Mucosa of descending colon (tissue), 3 donors: ENCODE data around the gene AMFR. TPM values are rescaled to one million over a fixed set of nuclear protein-coding genes. Genes with fewer than 3 reads are reported as not detected.

ENCODE experiments used
- ATAC-seq: fragments of 200-7000 bp; cut with Tn5 transposase; one replicate; pipeline ENCODE4 v1.9.1; 2020; ENCODE audit warnings: mild to moderate bottlenecking, moderate library complexity
- DNase-seq, 3 donors: peaks; one replicate each; pipeline ENCODE4 v3.0.0-alpha.2; 2020
- H3K36me3 ChIP-seq: fragments of 200-600 bp; one replicate; pipeline ENCODE4 v1.8.0; 2021; ENCODE audit warnings: low read depth, mild to moderate bottlenecking
- H3K4me1 ChIP-seq: fragments of 200-600 bp; one replicate; pipeline ENCODE4 v1.8.0; 2021; ENCODE audit warnings: low read depth, mild to moderate bottlenecking
- H3K4me3 ChIP-seq: fragments of 200-600 bp; one replicate; pipeline ENCODE4 v1.8.0; 2021; ENCODE audit warnings: mild to moderate bottlenecking
- H3K9me3 ChIP-seq: fragments of 200-600 bp; one replicate; pipeline ENCODE4 v1.8.0; 2021; ENCODE audit warnings: mild to moderate bottlenecking
- CTCF ChIP-seq: fragments of 200-600 bp; IDR thresholded peaks from one replicate; pipeline ENCODE4 v1.8.0; 2022; ENCODE audit warnings: antibody characterized with exemption, mild to moderate bottlenecking
- intact Hi-C, 2 donors: fragments of 100-400 bp; cut with DNase I in 1 of 2; cut with micrococcal nuclease in 1 of 2; formaldehyde crosslinking; loops; one replicate each; pipeline versions ENCODE4 v1.11.0 to v1.11.1; 2022; cut with DNase I, micrococcal nuclease
- total RNA-seq, 3 donors: library from RNA; stranded (reverse); fragmentation: NEBNext Ultra II Directional in 2 of 3; extraction: Animal tissue kit (Norgen Biotek cat#: 25700) in 2 of 3; gene quantifications; one replicate each; pipeline versions ENCODE4 v1.2.1 to v1.2.4, GENCODE V29; 2021 to 2023
- donor health status: DM: no; HTN: no; CAD: no; lungs with moderate emphysema.
- donor health status: DM: no; HTN: no; CAD: no.
- donor health status: DM: no; HTN: yes; CAD: no.

AMFR gene
- total RNA-seq, 3 donors from 2014 or later: 83.3 to 116 (median 102) TPM

GRCh38 chr16:56466344-56466743 is 41.0 kb upstream of the AMFR start:
- intact Hi-C loops: no loop called here
- no peak for TF ChIP-seq CTCF
- ATAC-seq (no peak), DNase-seq (no peak)
- Histone ChIP-seq H3K9me3 (no peaks in the 10 kb centered on the region), H3K4me1 (no peaks in the 10 kb centered on the region), H3K36me3 (peaks cover 4% of the 10 kb centered on the region), H3K4me3 (no peak overlapping the region)

GRCh38 chr16:56463153-56463552 is 37.8 kb upstream of the AMFR start:
- intact Hi-C loops: no loop called here
- ATAC-seq (no peak), DNase-seq (no peak)
- peaks cover 4% of the 10 kb centered on the region for H3K36me3 ChIP-seq
- H3K4me3 ChIP-seq: no peak overlapping the region
- no peaks in the 10 kb centered on the region for H3K4me1 ChIP-seq
- H3K9me3 ChIP-seq: no peaks in the 10 kb centered on the region
- TF ChIP-seq CTCF: no peak

GRCh38 chr16:56462064-56462796 is 36.9 kb upstream of the AMFR start:
- ATAC-seq (no peak), DNase-seq (no peak)
- H3K36me3 ChIP-seq: peaks cover 4% of the 10 kb centered on the region
- H3K4me1 ChIP-seq: no peaks in the 10 kb centered on the region
- no peaks in the 10 kb centered on the region for H3K9me3 ChIP-seq
- no peak for TF ChIP-seq CTCF
- H3K4me3 ChIP-seq: no peak overlapping the region
- intact Hi-C loops: no loop called here

GRCh38 chr16:56460101-56460500 is 34.8 kb upstream of the AMFR start:
- H3K36me3 ChIP-seq: no peaks in the 10 kb centered on the region

GRCh38 chr16:56457927-56458470 is 32.7 kb upstream of the AMFR start:
- Histone ChIP-seq H3K4me3 (no peak overlapping the region), H3K36me3 (no peaks in the 10 kb centered on the region), H3K4me1 (peaks cover 3% of the 10 kb centered on the region), H3K9me3 (no peaks in the 10 kb centered on the region)
- intact Hi-C loops: no loop called here
- TF ChIP-seq CTCF: no peak
- ATAC-seq (no peak), DNase-seq (no peak)

More at GRCh38 chr16:56460101-56460500, 34.8 kb upstream of the AMFR start:
- intact Hi-C loops: no loop called here
- DNase-seq (no peak), ATAC-seq (no peak)
- Histone ChIP-seq H3K4me3 (no peak overlapping the region), H3K9me3 (no peaks in the 10 kb centered on the region), H3K4me1 (no peaks in the 10 kb centered on the region)
- no peak for TF ChIP-seq CTCF
